ENCODE results near the gene LTB.

The LTB gene

GRCh38 chr6:31615748-31616147, 33.5 kb upstream of the LTB start:
- ChIA-PET POLR2A (no interaction called here), CTCF (interaction anchor here (3.7 kb wide), 1 partner anchor 17 kb away, joined by 22 read pairs; no protein-coding TSS in a partner anchor)
- Histone ChIP-seq H3K9me3 (ENCODE audit: control insufficient read depth, insufficient read depth, low read depth, low read length) (no peaks in the 10 kb centered on the region), H3K4me3 (ENCODE audit: low read depth, low read length) (no peak overlapping the region), H3K36me3 (ENCODE audit: control insufficient read depth in 2 of 2, insufficient read depth in 1 of 2, low read length in 2 of 2) (no peaks in the 10 kb centered on the region), H3K27ac (ENCODE audit: extremely low read depth, low read depth, low read length) (no peak overlapping the region), H3K4me1 (ENCODE audit: control insufficient read depth, insufficient read depth, low read length) (no peaks in the 10 kb centered on the region)
- TF ChIP-seq ZNF114 (tag by site-specific recombination; IDR thresholded peaks at IDR 0.05) (no peak), PRDM2 (tag by site-specific recombination; IDR thresholded peaks at IDR 0.05; ENCODE audit: borderline replicate concordance) (no peak), ZNF518A (tag by site-specific recombination; conservative IDR thresholded peaks at IDR 0.05; ENCODE audit: low read depth) (no peak), ZFHX2 (tag by site-specific recombination; conservative IDR thresholded peaks at IDR 0.05) (peak; percentile 29; the same call in 1 of the 2 replicates), PRDM10 (tag by site-specific recombination; IDR thresholded peaks at IDR 0.05) (peak; percentile 95)

GRCh38 chr6:31614684-31615578, 32.7 kb upstream of the LTB start, which contains the start of gene AIF1:
Gene AIF1 (plus strand): TSS chr6:31615234. CDS start chr6:31615330, 96 bp downstream.
- ChIA-PET CTCF (interaction anchor here (0.9 to 3.7 kb wide), 3 partner anchors 16 to 1192 kb away, joined by 3 to 22 read pairs (median 5); no protein-coding TSS in a partner anchor), POLR2A (no interaction called here)
- Histone ChIP-seq H3K27ac (ENCODE audit: extremely low read depth, low read depth, low read length) (no peak within 1 kb of the TSS), H3K9me3 (ENCODE audit: control insufficient read depth, insufficient read depth, low read depth, low read length) (no peaks in the 10 kb centered on the region), H3K36me3 (ENCODE audit: control insufficient read depth in 2 of 2, insufficient read depth in 1 of 2, low read length in 2 of 2) (no peaks in the 10 kb centered on the region), H3K4me3 (ENCODE audit: low read depth, low read length) (no peak within 1 kb of the TSS), H3K4me1 (ENCODE audit: control insufficient read depth, insufficient read depth, low read length) (peaks cover 3% of the 10 kb centered on the region; the same call in 1 of the 2 replicates)
- TF ChIP-seq WT1 (tag by site-specific recombination; IDR thresholded peaks at IDR 0.05) (no peak), RBAK (tag by site-specific recombination; IDR thresholded peaks at IDR 0.05) (no peak), ZNF133 (tag by site-specific recombination; IDR thresholded peaks at IDR 0.05) (no peak), ZNF239 (tag by site-specific recombination; IDR thresholded peaks at IDR 0.05) (no peak), ZNF558 (tag by site-specific recombination; IDR thresholded peaks at IDR 0.05) (no peak)

Data from HEK293 (cell line).